HT1080 (cell line): ENCODE data around the gene SASH1. TPM values are rescaled to one million over a fixed set of nuclear protein-coding genes. Genes with fewer than 3 reads are reported as not detected.
A peak's percentile ranks its signal among the peaks of the same experiment; 100 is the strongest.
"Not testable (repeated sequence)": the region's sequence is repeated elsewhere in the genome, so short reads cannot be mapped to it uniquely, and the experiment has no call there.

Experiments
- DNase-seq: peaks from one replicate; pipeline ENCODE4 v3.0.0-alpha.2; 2015; ENCODE audit warnings: low read depth
- total RNA-seq: library from RNA; depleted of rRNA; stranded (reverse); fragments of >200 nt; shearing (Covaris generic); gene quantifications from 2 replicates; pipeline ENCODE4 v1.2.3, GENCODE V29; 2014

Gene SASH1
- total RNA-seq, 1 experiment from 2014 or later, result 11.6 TPM

- DNase-seq, result no peak
Measured at GRCh38 chr6:148365041-148365440, 22.4 kb downstream of the SASH1 start.

- DNase-seq, result peak; percentile 59
Measured at GRCh38 chr6:148367411-148368024, 24.9 kb downstream of the SASH1 start.

GRCh38 chr6:148370176-148370575, 27.5 kb downstream of the SASH1 start:
- DNase-seq, result no peak

- no peak for DNase-seq
Measured at GRCh38 chr6:148374040-148374774, 31.6 kb downstream of the SASH1 start.

- no peak for DNase-seq
Measured at GRCh38 chr6:148375401-148375800, 32.8 kb downstream of the SASH1 start.

GRCh38 chr6:148379481-148379880, 36.8 kb downstream of the SASH1 start:
- DNase-seq, result no peak

- no peak for DNase-seq
Measured at GRCh38 chr6:148379966-148380713, 37.5 kb downstream of the SASH1 start.

GRCh38 chr6:148382051-148382450, 39.4 kb downstream of the SASH1 start:
- DNase-seq, result not testable (repeated sequence)

- no peak for DNase-seq
Measured at GRCh38 chr6:148382861-148383260, 40.2 kb downstream of the SASH1 start.

- no peak for DNase-seq
Measured at GRCh38 chr6:148383658-148384368, 41.2 kb downstream of the SASH1 start.

- no peak for DNase-seq
Measured at GRCh38 chr6:148385379-148385778, 42.7 kb downstream of the SASH1 start.

GRCh38 chr6:148388521-148388920, 45.9 kb downstream of the SASH1 start:
- DNase-seq, result no peak

GRCh38 chr6:148389086-148389485, 46.4 kb downstream of the SASH1 start:
- DNase-seq, result no peak

GRCh38 chr6:148389917-148390316, 47.3 kb downstream of the SASH1 start:
- DNase-seq, result no peak

- DNase-seq, result not testable (repeated sequence)
Measured at GRCh38 chr6:148392127-148392526, 49.5 kb downstream of the SASH1 start.

- no peak for DNase-seq
Measured at GRCh38 chr6:148392671-148393070, 50.0 kb downstream of the SASH1 start.

- no peak for DNase-seq
Measured at GRCh38 chr6:148395583-148396101, 53.0 kb downstream of the SASH1 start.

GRCh38 chr6:148396411-148396810, 53.8 kb downstream of the SASH1 start:
- DNase-seq, result no peak

- DNase-seq, result no peak
Measured at GRCh38 chr6:148396926-148397325, 54.3 kb downstream of the SASH1 start.

- DNase-seq, result no peak
Measured at GRCh38 chr6:148398244-148398643, 55.6 kb downstream of the SASH1 start.

GRCh38 chr6:148398678-148399077, 56.0 kb downstream of the SASH1 start:
- no peak for DNase-seq
